HG02588 (cell line): ENCODE measurements around the gene TBCCD1.
"Not testable (repeated sequence)": the region's sequence is repeated elsewhere in the genome, so short reads cannot be mapped to it uniquely, and the experiment has no call there.

Experiments used
- ATAC-seq: cut with Tn5 transposase; IDR thresholded peaks from one replicate; pipeline ENCODE4 v1.9.1; 2021; ENCODE audit warnings: mild to moderate bottlenecking, moderate library complexity; ENCODE audit not compliant: unreplicated experiment

TBCCD1 gene

GRCh38 chr3:186520957-186521842, 45.9 kb downstream of the TBCCD1 start:
- ATAC-seq, result peak; percentile 64

DNA sequence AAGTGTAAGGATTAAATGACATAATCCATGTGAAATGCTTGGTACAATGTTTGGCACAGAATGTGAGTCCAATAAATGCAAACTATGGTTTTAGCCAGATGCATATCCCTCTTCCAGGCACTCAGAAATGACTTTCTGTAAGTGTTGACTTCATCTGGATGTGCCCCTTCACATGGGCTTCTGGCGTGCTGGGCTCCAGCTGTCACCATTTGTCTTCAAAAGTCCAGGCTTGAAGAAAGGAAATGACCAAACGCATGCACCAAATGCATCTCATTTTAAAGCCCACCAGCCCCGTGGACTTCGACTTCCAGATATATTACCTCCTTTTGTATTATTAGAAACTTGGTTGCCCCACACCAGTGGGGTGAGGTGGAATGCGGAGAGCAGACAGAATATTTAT, 46.7 kb downstream of the TBCCD1 start:
- no peak for ATAC-seq

GRCh38 chr3:186519021-186519658, 48.0 kb downstream of the TBCCD1 start:
- no peak for ATAC-seq

GRCh38 chr3:186517218-186517617, 49.9 kb downstream of the TBCCD1 start:
- ATAC-seq, result no peak

- no peak for ATAC-seq
Measured at GRCh38 chr3:186516646-186517045, 50.5 kb downstream of the TBCCD1 start.

GRCh38 chr3:186515125-186515524, 52.0 kb downstream of the TBCCD1 start:
- no peak for ATAC-seq

- ATAC-seq, result no peak
Measured at GRCh38 chr3:186514296-186515002, 52.7 kb downstream of the TBCCD1 start.

DNA sequence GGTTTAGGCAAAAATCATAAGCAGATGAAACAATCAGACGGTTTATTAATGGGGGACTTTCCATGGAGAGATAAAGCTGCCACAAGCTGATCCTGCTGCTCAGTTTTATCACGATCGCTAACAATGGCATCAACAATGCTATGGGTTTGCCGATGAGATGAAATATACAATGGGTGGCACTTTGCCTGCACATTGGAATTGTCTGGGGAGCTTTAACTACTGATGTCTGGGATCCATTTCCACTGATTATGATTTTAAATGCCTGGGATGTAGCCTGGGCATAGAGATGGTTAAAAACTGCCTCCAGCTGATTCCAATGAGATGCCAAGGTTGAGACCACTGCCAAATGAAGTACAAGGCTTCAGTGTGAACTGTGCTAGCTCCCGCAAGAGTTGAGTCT, 53.8 kb downstream of the TBCCD1 start:
- ATAC-seq, result no peak

DNA sequence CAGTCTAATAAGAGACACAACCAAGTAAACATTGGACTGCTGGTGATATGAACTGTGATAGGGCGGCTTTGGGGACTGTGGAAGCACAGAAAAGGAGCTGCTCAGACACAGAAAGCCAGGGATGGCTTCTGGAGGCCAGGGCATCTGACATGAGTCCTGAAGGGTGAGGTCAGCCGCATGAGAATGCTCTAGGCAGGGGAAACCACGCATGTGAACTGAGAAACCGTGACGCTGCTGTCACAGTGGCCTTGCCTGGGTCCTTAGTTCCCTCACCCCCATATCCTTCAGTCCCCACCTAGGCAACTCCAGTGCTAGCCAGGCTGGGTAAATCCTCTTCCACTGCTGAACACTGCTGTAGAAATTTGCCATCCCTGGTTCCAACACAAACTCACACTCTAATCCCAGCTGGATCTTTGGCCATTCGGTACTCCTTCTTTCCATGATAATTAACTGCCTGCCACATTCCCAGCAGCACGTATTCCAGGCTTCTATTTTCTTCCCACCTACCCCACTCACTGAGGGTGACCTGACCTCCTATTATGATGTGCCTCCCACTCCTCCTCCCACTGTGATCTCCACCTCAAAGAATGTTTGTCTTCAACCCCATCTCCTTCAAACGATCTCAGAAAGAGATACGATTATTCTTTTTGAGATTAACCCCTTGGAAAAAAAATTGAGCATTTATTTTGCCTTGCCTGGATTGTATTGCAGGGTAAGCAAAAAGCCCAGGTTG, 54.4 kb downstream of the TBCCD1 start:
- ATAC-seq, result no peak

GRCh38 chr3:186511702-186512101, 55.4 kb downstream of the TBCCD1 start:
- no peak for ATAC-seq

DNA sequence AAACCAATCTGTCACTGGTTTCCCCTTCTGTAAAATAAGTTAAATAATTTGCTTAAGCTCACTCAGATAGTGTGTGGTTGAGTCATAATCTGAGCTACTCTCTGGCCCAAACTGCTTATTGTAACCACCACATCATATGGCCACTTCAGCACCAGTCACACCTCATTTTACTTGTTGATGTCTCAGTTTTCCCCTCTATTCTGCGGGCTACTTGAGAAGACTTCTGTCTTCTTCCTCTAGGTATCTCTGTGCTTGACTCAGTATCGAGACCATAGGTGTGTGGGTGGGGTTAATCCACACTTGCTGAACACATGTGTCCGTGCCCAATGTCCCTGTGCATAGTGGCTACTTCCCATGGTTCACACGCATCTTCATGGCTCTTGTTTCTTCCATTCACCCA, 55.9 kb downstream of the TBCCD1 start:
- ATAC-seq, result peak; percentile 81

- ATAC-seq, result no peak
Measured at GRCh38 chr3:186510374-186511079, 56.6 kb downstream of the TBCCD1 start.

DNA sequence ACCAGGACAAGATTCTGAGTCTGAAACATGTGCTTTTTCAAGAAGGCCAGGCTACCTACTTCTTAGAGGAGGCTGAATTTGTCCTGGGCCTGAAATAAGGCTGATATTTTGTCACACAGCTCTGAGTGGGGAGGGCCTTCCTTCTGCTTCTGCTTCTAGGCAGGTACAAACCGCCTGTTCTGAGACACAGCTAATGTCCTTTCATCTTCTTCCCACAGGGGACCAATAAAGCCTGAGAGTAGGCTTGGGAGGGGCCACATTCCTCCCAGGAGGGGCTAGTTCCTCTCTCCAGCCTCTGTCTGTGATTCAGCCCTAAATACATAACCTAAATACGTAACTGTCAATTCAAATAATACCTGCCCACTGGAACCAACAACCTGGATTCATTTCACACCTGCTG, 57.7 kb downstream of the TBCCD1 start:
- ATAC-seq, result no peak

GRCh38 chr3:186506857-186507256, 60.3 kb downstream of the TBCCD1 start:
- no peak for ATAC-seq

DNA sequence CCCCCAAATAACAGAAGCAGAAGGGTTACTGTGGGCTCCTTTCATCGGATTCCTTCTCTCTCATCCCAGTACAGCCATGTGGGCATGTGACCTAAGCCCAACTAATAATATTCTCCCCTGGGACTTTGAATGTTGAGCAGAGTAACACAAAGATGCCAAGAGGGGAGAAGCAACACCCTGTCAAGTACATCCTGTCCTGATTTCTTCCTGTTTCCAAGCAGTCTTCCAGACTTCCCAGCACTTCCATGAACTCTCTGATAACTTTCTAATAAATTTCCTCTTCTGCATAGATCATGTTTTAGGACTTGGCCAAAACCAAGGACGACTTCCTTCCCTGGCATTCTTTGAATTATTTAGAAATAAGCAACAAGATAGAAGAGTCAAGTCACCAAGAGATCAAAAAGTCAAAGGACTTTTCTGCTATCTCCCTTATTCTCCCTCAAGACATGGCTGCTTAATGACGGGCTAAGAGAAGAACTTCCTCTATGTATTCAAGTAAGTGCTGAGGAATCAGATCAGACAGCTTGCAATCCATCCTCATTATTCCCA, 60.9 kb downstream of the TBCCD1 start:
- no peak for ATAC-seq

DNA sequence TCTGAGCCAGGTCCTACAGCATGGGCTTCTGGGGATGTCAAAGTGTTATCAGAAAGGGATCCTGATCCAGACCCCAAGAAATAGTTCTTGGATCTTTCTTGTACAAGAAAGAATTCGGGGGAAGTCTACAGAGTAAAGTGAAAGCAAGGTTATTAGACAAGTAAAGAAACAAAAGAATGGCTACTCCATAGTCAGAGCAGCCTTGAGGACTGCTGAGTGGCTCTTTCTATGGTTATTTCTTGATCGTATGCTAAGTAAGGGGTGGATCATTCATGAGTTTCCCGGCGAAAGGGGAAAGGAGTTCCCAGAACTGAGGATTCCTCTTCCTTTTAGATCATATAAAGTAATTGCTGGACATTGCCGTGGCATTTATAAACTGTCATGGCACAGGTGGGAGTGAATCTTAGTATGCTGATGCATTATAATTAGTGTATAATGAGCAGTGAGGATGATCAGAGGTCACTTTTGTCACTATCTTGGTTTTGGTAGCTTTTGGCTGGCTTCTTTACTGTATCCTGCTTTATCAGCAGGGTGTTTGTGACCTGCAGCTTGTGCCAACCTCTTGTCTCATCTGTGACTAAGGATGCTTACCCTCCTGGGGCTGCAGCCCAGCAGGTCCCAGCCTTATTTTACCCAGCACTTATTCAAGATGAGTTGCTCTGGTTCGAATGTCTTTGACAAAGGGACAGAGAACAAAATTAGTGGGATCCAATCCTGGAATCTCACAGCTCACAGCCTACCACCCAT, 64.0 kb downstream of the TBCCD1 start:
- no peak for ATAC-seq

DNA sequence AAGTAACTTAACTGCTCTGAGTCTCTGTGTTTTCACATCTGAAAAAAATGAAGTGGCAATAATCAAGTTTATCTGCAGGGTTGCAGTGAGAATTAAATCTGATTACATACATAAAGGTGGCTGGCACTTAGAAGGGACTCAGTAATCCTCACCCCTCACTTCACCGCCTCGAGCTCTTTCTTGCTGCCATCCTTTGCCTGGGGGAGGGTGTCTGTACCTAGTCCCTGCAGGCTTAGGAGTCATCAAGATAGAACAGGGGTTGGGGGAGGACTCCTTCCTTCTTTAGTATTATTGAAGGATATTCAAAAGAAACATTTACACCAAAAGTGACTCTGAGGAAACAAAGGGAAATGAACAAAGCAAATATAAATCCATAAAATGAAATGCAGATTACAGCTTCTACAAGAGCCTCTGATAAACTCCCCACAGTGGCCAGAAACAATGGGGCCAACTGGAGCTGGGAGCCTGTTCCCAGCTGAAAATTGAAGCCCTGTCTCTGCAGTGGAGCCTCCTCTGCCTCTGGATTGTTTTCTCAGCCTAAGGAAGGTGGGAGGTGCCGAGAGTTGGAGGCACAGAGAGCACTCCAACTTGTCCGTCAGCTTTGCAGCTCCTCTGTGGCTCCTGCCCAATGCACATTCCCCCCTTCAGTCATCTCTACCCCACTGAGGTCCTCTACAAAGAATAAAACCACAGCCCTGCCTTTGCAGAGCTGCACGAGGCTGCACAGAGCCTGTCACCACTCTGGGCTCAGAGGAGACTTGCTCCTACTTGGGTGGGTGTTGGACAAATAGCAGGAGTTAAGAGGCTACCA, 64.8 kb downstream of the TBCCD1 start:
- ATAC-seq, result no peak

DNA sequence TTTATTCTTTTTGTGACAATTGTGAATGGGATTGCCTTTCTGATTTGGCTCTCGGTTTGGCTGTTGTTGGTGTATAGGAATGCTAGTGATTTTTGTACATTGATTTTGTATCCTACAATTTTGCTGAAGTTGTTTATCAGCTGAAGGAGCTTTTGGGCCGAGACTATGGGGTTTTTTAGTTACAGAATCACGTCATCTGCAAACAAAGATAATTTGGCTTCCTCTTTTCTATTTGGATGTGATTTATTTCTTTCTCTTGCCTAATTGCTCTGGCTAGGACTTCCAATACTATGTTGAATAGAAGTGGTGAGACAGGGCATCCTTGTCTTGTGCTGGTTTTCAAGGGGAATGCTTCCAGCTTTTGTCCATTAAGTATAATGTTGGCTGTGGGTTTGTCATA, 67.2 kb downstream of the TBCCD1 start:
- ATAC-seq, result not testable (repeated sequence)

DNA sequence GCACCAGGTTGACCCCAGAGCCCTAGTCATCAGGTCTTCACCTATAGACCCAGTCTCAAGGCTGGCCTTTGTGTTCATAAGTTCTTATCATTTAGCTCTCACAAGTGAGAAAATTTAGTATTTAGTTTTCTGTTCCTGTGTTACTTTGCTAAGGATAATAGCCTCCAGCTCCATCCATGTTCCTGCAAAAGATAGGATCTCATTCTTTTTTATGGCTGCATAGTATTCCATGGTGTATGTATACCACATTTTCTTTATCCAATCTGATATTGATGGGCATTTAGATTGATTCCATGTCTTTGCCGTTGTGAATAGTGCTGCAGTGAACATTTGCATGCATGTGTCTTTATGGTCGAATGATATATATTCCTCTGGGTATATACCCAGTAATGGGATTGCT, 69.1 kb downstream of the TBCCD1 start:
- not testable (repeated sequence) for ATAC-seq
